HCT116 (cell line): ENCODE results near the gene POLR3G.

Experiments
- ELF1 ChIP-seq: IDR thresholded peaks from 2 replicates; pipeline ENCODE4 v1.6.1; 2012; ENCODE audit warnings: low read depth, borderline replicate concordance
- EZH2 ChIP-seq: fragments of 200-600 bp; sonication (generic); IDR thresholded peaks from 2 replicates; pipeline ENCODE4 v1.6.1; 2017; ENCODE audit warnings: antibody characterized with exemption, mixed run types
- TF ChIP-seq, protein P1 (sequence below), 3 experiments: fragments of 200-600 bp in 1 of 3; sonication (generic) in 1 of 3; IDR thresholded peaks in 2 of 3; conservative IDR thresholded peaks in 1 of 3; 2 replicates each; pipeline ENCODE4 v1.5.1; 2012 to 2017; ENCODE audit warnings: low read depth in 2 of 3, low read length in 2 of 3, antibody characterized with exemption in 1 of 3, borderline replicate concordance in 1 of 3, control low read depth in 1 of 3, mild to moderate bottlenecking in 1 of 3, mixed read lengths in 1 of 3, mixed run types in 1 of 3, moderate library complexity in 1 of 3; ENCODE audit not compliant: insufficient read depth in 1 of 3

DNA sequence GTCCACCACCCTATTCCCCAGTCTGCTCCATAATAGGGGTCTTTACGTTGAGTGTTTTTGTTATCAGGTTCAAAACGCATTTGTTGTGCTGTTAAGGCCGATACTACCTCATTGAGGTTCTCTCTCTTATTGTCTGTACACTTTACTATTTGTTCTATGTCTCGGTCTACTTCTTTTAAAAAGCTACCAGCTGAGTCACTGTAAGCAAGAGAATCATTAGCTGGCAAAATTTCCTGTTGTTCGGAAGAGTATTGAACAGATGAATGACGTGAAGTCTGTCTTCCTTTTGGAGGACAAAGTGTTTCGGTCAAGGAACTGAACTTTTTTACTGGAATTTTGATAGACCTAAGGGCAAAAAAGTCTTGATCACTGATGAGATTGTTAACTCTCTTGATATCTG is 44.4 kb downstream of the POLR3G start:
- no peak for TF ChIP-seq ELF1
- TF ChIP-seq, protein P1, sequence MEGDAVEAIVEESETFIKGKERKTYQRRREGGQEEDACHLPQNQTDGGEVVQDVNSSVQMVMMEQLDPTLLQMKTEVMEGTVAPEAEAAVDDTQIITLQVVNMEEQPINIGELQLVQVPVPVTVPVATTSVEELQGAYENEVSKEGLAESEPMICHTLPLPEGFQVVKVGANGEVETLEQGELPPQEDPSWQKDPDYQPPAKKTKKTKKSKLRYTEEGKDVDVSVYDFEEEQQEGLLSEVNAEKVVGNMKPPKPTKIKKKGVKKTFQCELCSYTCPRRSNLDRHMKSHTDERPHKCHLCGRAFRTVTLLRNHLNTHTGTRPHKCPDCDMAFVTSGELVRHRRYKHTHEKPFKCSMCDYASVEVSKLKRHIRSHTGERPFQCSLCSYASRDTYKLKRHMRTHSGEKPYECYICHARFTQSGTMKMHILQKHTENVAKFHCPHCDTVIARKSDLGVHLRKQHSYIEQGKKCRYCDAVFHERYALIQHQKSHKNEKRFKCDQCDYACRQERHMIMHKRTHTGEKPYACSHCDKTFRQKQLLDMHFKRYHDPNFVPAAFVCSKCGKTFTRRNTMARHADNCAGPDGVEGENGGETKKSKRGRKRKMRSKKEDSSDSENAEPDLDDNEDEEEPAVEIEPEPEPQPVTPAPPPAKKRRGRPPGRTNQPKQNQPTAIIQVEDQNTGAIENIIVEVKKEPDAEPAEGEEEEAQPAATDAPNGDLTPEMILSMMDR (IDR thresholded peaks at IDR 0.05 in 2 of 3, conservative IDR thresholded peaks at IDR 0.05 in 1 of 3; ENCODE audit: borderline replicate concordance in 1 of 3, insufficient read depth in 1 of 3, low read depth in 2 of 3, low read length in 2 of 3), result no peak
- TF ChIP-seq EZH2, result no peak
